ENCODE measurements around the gene SVEP1. TPM values are rescaled to one million over a fixed set of nuclear protein-coding genes. Genes with fewer than 3 reads are reported as not detected.

SVEP1 gene
- total RNA-seq, 1 experiment from 2014 or later: 0.45 TPM

- no peak overlapping the region for H3K27ac ChIP-seq (ENCODE audit: low read depth, low read length, poor library complexity, severe bottlenecking)
- BruUV-seq (replicated peaks): no TSS peak
- no peaks in the 10 kb centered on the region for H3K36me3 ChIP-seq (ENCODE audit: insufficient read depth, low read length, poor library complexity, severe bottlenecking)
- intact Hi-C loops (cut with micrococcal nuclease; ENCODE audit: unreplicated experiment): no loop called here
- H3K9me3 ChIP-seq (ENCODE audit: low read depth, low read length, poor library complexity, severe bottlenecking): no peaks in the 10 kb centered on the region
- H3K4me3 ChIP-seq (ENCODE audit: low read depth, low read length, poor library complexity, severe bottlenecking): no peak overlapping the region
- TF ChIP-seq EZH2 (IDR thresholded peaks at IDR 0.05; ENCODE audit: borderline replicate concordance, low read depth, low read length, poor library complexity, severe bottlenecking) (no peak), CTCF (conservative IDR thresholded peaks at IDR 0.05; ENCODE audit: low read depth, low read length) (no peak)
- H3K4me1 ChIP-seq (ENCODE audit: insufficient read depth, low read length, poor library complexity, severe bottlenecking): no peaks in the 10 kb centered on the region
- ChIA-PET POLR2A (ENCODE audit: low non-redundant PET) (no interaction called here), CTCF (no interaction called here)
- DNase-seq (ENCODE audit: low spot score): no peak
- H3K27me3 ChIP-seq (replicated peaks; ENCODE audit: insufficient read depth, low read depth, low read length, poor library complexity): no peaks in the 10 kb centered on the region
Measured at GRCh38 chr9:110389148-110389750, 190.3 kb downstream of the SVEP1 start.

- intact Hi-C loops (cut with micrococcal nuclease; ENCODE audit: unreplicated experiment): no loop called here
Measured at GRCh38 chr9:110383491-110383890, 196.1 kb downstream of the SVEP1 start.

GRCh38 chr9:110382731-110383130 is 196.8 kb downstream of the SVEP1 start:
- Histone ChIP-seq H3K36me3 (ENCODE audit: insufficient read depth, low read length, poor library complexity, severe bottlenecking) (no peaks in the 10 kb centered on the region), H3K4me1 (ENCODE audit: insufficient read depth, low read length, poor library complexity, severe bottlenecking) (no peaks in the 10 kb centered on the region), H3K9me3 (ENCODE audit: low read depth, low read length, poor library complexity, severe bottlenecking) (no peaks in the 10 kb centered on the region), H3K27ac (ENCODE audit: low read depth, low read length, poor library complexity, severe bottlenecking) (no peak overlapping the region), H3K4me3 (ENCODE audit: low read depth, low read length, poor library complexity, severe bottlenecking) (no peak overlapping the region), H3K27me3 (replicated peaks; ENCODE audit: insufficient read depth, low read depth, low read length, poor library complexity) (peaks cover 28% of the 10 kb centered on the region)
- no peak for TF ChIP-seq EZH2 (IDR thresholded peaks at IDR 0.05; ENCODE audit: borderline replicate concordance, low read depth, low read length, poor library complexity, severe bottlenecking)
- no peak for TF ChIP-seq CTCF (conservative IDR thresholded peaks at IDR 0.05; ENCODE audit: low read depth, low read length)
- DNase-seq (ENCODE audit: low spot score): no peak
- CTCF ChIA-PET: no interaction called here
- no TSS peak for BruUV-seq (replicated peaks)
- POLR2A ChIA-PET (ENCODE audit: low non-redundant PET): no interaction called here
- intact Hi-C loops (cut with micrococcal nuclease; ENCODE audit: unreplicated experiment): no loop called here

More at GRCh38 chr9:110383491-110383890, 196.1 kb downstream of the SVEP1 start:
- H3K27me3 ChIP-seq (replicated peaks; ENCODE audit: insufficient read depth, low read depth, low read length, poor library complexity): peaks cover 28% of the 10 kb centered on the region
- no peak overlapping the region for H3K4me3 ChIP-seq (ENCODE audit: low read depth, low read length, poor library complexity, severe bottlenecking)
- H3K9me3 ChIP-seq (ENCODE audit: low read depth, low read length, poor library complexity, severe bottlenecking): no peaks in the 10 kb centered on the region
- TF ChIP-seq CTCF (conservative IDR thresholded peaks at IDR 0.05; ENCODE audit: low read depth, low read length): no peak
- no peak overlapping the region for H3K27ac ChIP-seq (ENCODE audit: low read depth, low read length, poor library complexity, severe bottlenecking)
- no peak for DNase-seq (ENCODE audit: low spot score)
- H3K4me1 ChIP-seq (ENCODE audit: insufficient read depth, low read length, poor library complexity, severe bottlenecking): no peaks in the 10 kb centered on the region
- no peaks in the 10 kb centered on the region for H3K36me3 ChIP-seq (ENCODE audit: insufficient read depth, low read length, poor library complexity, severe bottlenecking)
- BruUV-seq (replicated peaks): no TSS peak
- ChIA-PET CTCF (no interaction called here), POLR2A (ENCODE audit: low non-redundant PET) (no interaction called here)

Data from A673 (cell line).